ENCODE measurements around the gene RBM27.

- TF ChIP-seq CTCF (conservative IDR thresholded peaks at IDR 0.05; ENCODE audit: low read length) (no peak), EZH2phosphoT487 (IDR thresholded peaks at IDR 0.05; ENCODE audit: borderline replicate concordance, low read depth, low read length) (no peak)
These were observed 18.2 kb upstream of the RBM27 start for GRCh38 chr5:146185161-146185560.
